Measurements from ENCODE around the gene KCNQ1OT1. TPM values are rescaled to one million over a fixed set of nuclear protein-coding genes. Genes with fewer than 3 reads are reported as not detected.

The KCNQ1OT1 gene
- total and polyA plus RNA-seq, 9 of the 15 experiments (the other 6 are each of a cell fraction or from before 2014, with no cell fraction given) = 0.04 to 2.3 (median 0.74) TPM

DNA sequence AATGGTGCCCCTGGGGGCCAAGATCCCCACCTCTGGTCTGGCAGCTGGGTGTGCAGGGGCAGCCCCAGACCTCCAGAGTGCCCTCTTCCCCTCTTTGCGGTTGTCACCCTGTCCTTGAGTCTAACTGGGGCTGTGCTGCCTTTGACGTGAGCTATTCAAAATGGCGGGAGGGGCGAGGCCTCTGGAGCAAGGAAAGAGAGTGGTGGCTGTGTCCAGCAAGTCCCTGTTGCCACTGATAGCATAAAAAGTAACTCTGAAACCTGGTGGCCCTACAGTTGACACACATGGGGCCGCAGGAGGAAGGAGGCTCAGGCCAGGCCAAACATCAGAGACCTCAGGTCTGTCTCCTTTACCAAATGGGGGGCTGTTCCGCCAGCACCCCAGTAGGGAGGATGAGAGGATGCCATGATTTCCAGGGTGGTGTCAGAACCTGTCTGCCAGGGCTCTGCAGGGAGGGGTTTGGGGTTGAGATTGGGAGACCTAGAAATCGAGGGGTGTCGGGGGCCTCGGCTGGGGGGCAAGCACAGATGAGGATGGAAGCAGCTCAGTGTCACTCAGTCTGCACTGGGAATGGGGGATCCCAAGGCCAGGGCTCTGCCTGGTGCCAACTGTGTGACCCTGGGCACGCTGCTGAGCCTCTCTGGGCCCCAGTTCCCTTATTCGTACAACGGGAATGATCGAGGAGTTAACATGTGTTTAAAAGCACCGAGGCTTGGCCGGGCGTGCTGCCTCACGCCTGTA, 49.2 kb upstream of the KCNQ1OT1 start:
- H3K9me1 ChIP-seq (ENCODE audit: control insufficient read depth, insufficient read depth, low read length) = no peaks in the 10 kb centered on the region

More for the DNA sequence above, 49.2 kb upstream of the KCNQ1OT1 start:
- ATAC-seq = no peak
- Histone ChIP-seq H3K9me3 (replicated peaks; ENCODE audit: control insufficient read depth, insufficient read depth, low read depth, low read length) (no peaks in the 10 kb centered on the region), H3K4me2 (ENCODE audit: insufficient read depth, low read length) (no peak overlapping the region), H3K4me3 (no peak overlapping the region), H3K27me3 (ENCODE audit: control insufficient read depth in 2 of 2, insufficient read depth in 2 of 2, low read length in 2 of 2) (no peaks in the 10 kb centered on the region; a peak in 1 of 5 replicates), H3K4me1 (replicated peaks in 1 of 2; ENCODE audit: control insufficient read depth in 2 of 2, insufficient read depth in 2 of 2, low read length in 2 of 2) (peaks cover 21 to 41% of the 10 kb centered on the region in 2 experiments; a peak in 4 of 5 replicates), H2AFZ (ENCODE audit: low read depth, low read length) (peak overlapping the region; percentile 70), H3K79me2 (ENCODE audit: control insufficient read depth, insufficient read depth, low read length) (no peaks in the 10 kb centered on the region), H3K36me3 (ENCODE audit: control insufficient read depth, insufficient read depth, low read length) (no peaks in the 10 kb centered on the region), H3K9ac (ENCODE audit: insufficient read depth in 1 of 2, low read depth in 2 of 2, low read length in 2 of 2) (peak overlapping the region in 1 of 2 experiments; percentile 48; a peak in 1 of 4 replicates), H4K20me1 (replicated peaks; ENCODE audit: control insufficient read depth, insufficient read depth, low read length) (no peaks in the 10 kb centered on the region), H3K27ac (ENCODE audit: extremely low read depth, low read depth, low read length) (no peak overlapping the region)
- FAIRE-seq = no peak
- in situ Hi-C loops (cut with MboI) = no loop called here
- intact Hi-C loops (cut with micrococcal nuclease) = no loop called here
- WGBS (ENCODE audit: insufficient coverage, low coverage, missing lambda C conversion rate) = 74% methylated on average over 11 of the region's 17 CpGs
- no TSS peak for BruUV-seq (replicated peaks)
- TF ChIP-seq NFIX (CRISPR knock-in tag; IDR thresholded peaks at IDR 0.05; ENCODE audit: low read depth) = no peak
- TF ChIP-seq NFXL1 (CRISPR knock-in tag; IDR thresholded peaks at IDR 0.05) = no peak
- TF ChIP-seq TOE1 (IDR thresholded peaks at IDR 0.05; ENCODE audit: borderline replicate concordance) = 0 out of 2 replicates have a peak, but pooled peaks have one; percentile 2
- TF ChIP-seq TOE1 (CRISPR knock-in tag; IDR thresholded peaks at IDR 0.05; ENCODE audit: borderline replicate concordance, low read depth) = no peak
- no peak for TF ChIP-seq BRD9 (IDR thresholded peaks at IDR 0.05; ENCODE audit: low read depth, partially characterized antibody)
- TF ChIP-seq NCOA4 (IDR thresholded peaks at IDR 0.05; ENCODE audit: partially characterized antibody) = no peak
- no peak for TF ChIP-seq POLR2A (conservative IDR thresholded peaks at IDR 0.05)
- no peak for TF ChIP-seq STAT5A (IDR thresholded peaks at IDR 0.05; ENCODE audit: borderline replicate concordance, low read length)
- no peak for TF ChIP-seq ZNF24 (IDR thresholded peaks at IDR 0.05)
- TF ChIP-seq RBBP5 (IDR thresholded peaks at IDR 0.05; ENCODE audit: borderline replicate concordance, insufficient read depth, low read length, poor library complexity, severe bottlenecking) = no peak
- peak in 1 of 3 experiments; percentile 70 for TF ChIP-seq YY1 (IDR thresholded peaks at IDR 0.05; ENCODE audit: borderline replicate concordance in 1 of 3, control insufficient read depth in 1 of 3, extremely low read depth in 1 of 3, insufficient read depth in 3 of 3, insufficient read length in 1 of 3, insufficient replicate concordance in 2 of 3, low read depth in 1 of 3, low read length in 2 of 3)
- ChIA-PET CTCF (ENCODE audit: low intra/inter-chr PET ratio) (no interaction called here), POLR2A (interaction anchor here (0.6 kb wide), 1 partner anchor 181 kb away, joined by 3 read pairs; no protein-coding TSS in a partner anchor)
- DNase-seq (ENCODE audit: extremely low read depth in 1 of 4, low spot score in 3 of 4) = no peak
